SIG-M5 (cell line): Measurements from ENCODE around the gene ATG4B.
A peak's percentile ranks its signal among the peaks of the same experiment; 100 is the strongest.
"Not testable (repeated sequence)": the region's sequence is repeated elsewhere in the genome, so short reads cannot be mapped to it uniquely, and the experiment has no call there.

Experiments used
- DNase-seq: peaks from one replicate; lab custom pipeline; 2025; lab: John Stamatoyannopoulos, UW

ATG4B gene

DNA sequence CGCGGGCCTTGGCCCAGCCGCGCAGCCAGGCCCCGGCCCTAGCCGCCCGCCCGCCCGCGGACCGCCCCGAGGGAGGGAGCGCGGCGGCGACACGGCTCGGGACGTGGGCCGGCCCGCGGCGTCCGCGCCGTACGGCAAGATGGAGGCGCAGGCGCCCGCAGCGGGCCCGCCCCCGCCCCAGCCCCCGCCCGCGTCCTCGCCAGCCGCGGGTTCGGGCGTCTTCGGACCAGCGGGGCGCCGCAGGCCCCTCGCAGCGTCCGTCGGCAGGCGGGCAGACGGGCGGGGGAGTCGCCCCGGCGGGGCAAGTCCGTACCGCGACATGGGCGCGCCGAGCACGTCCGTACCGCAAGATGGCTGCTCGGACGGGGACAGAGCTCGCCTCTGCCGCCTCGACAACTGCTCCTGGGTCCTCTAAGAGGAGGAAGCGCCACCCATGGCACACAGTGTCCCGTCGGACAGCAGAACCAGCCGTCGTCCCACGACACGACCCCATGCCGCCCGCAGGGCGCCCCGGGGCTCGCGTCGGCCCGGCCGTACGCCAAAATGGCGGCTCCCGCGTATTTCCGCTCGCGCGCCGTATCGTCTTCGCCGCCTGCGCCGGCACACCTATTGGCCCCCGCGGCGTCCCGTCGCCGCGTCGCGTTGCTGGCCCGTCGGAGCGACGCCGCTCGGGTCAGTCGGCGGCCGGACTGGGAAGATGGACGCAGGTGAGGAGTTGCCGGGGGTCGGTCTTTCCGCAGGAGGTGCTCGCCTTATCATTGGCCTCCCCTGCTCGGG is at the start of gene ATG4B, which contains the start of gene THAP4:
Gene ATG4B (plus strand): TSS at position 676 of the 777 bp plus-strand sequence. CDS start 22 bp downstream, at position 698.
Gene THAP4 (minus strand): TSS at position 141 of the 777 bp plus-strand sequence. CDS start 141 bp downstream, outside the sequence.
- no peak for DNase-seq

DNA sequence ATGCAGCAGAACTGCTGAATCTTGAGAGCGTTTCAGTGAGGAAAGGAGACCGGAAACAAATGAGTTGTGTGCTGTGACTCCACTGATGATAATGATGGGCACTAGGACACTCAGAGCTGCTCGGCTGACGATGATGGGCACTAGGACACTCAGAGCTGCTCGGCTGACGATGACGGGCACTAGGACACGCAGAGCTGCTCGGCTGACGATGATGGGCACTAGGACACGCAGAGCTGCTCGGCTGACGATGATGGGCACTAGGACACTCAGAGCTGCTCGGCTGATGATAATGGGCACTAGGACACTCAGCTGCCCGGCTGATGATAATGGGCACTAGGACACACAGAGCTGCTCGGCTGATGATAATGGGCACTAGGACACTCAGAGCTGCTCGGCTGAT is 47.6 kb upstream of the ATG4B start:
- DNase-seq, result not testable (repeated sequence)

DNA sequence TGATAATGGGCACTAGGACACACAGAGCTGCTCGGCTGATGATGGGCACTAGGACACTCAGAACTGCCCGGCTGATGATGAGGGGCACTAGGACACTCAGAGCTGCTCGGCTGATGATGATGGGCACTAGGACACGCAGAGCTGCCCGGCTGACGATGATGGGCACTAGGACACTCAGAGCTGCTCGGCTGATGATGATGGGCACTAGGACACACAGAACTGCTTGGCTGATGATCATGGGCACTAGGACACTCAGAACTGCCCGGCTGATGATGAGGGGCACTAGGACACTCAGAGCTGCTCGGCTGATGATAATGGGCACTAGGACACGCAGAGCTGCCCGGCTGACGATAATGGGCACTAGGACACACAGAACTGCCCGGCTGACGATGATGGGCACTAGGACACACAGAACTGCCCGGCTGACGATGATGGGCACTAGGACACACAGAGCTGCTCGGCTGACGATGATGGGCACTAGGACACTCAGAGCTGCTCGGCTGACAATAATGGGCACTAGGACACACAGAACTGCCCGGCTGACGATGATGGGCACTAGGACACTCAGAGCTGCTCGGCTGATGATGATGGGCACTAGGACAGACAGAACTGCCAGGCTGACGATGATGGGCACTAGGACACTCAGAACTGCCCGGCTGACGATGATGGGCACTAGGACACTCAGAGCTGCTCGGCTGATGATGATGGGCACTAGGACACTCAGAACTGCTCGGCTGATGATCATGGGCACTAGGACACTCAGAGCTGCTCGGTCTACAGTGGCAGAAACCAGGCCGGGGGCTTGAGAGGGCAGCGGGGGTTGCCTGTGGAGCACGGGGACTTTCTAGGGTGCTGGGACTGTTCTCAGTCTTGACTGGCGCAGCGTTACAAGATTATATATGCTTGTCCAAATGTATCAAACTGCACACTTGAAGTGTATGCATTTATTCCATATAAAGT is 46.7 kb upstream of the ATG4B start:
- DNase-seq, result not testable (repeated sequence)

DNA sequence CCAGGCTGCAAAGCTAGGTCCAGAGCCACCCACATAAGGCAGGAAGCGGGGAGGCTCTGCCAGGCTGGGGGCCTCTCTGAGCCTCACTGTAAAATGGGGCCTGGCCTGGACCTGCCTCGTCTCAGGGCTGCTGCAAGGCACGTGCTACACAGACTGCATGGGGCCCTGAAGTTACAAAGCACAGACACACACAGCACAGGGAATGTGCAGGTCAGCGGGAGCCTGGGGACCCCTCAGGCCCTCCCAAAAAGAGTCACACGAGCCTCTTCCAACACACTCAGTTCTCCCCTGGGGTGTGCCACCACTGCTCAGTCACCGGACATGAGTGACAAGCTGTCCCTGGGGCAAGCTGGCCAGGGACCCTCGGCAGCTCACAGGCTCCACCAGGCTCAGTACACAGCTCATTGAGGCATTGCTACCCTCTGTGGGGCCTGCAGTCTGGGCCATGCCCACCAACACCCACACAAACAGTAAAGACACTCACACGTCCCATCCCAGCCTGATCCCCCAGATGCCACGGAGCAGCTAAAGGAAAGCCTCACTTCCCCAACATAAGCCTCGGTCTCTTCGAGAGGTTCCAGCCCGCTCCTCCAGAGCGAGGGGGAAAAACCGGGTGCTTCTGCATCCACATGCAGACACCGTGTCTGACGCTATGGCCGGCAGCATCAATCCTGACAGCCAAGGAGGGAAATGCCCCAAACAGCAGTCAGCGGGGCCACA is 45.2 kb upstream of the ATG4B start:
- no peak for DNase-seq

DNA sequence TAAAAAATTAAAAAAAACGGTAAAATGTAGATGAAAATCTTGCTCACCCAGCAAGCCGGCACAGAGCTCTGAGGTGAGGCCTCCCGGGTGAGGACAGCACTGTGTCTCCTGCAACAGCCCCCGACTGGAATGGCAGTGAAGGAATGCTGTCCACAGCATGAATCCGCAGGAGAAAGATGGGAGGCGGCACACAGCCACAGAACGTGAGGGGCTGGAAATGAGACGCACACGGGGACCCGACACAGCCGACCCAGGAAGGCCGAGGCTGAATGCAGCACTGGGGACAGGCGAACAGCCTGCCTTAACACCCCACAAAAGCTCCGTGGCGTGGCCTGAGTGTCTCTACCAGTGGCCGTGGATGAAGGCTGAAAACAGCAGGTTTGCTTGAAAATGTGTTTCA is 44.2 kb upstream of the ATG4B start:
- DNase-seq, result no peak

DNA sequence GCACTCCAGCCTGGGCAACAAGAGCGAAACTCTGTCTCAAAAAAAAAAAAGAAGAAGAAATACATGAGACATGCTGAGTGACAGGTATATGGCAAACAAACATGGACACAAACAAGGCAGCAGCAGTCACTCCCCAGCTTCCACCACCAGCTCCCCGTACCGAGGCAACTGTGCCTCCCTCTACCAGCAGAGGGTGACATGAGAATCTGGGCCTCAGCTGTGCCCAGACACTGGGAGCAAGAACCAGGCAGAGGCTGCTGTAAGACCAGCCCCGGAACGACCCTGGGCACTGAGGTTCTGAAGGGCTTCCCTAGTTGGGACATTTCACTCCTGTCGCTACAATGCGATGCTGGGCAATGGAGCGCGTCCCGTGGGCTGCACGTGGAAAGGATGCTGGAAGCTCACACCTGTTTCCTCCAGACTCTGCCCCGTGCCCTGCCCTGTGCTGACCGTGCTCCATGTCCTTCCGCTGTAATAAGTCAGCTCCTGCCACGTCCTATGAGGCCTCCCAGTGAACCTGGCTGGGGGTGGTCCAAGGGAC is 41.8 kb upstream of the ATG4B start:
- no peak for DNase-seq

DNA sequence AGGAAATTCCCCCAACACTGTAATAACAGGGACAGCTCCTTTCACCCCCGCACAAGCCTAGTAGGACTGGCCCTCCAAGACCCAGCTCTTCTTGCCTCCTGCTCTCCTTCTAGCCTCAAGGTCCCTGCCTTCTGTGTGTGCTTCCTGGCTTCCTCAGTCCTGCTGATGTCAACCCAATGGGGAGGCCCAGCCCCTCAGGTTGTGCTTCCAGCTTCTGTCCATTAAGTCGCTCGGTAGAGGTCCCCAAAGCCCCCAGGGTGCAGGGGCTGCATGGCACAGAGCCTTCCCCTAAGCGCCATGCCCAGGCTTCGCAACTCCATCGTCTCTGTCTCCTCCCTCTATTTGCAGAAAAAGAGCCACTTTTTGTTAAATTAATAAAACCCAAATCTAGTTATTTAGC is 39.9 kb upstream of the ATG4B start:
- no peak for DNase-seq

DNA sequence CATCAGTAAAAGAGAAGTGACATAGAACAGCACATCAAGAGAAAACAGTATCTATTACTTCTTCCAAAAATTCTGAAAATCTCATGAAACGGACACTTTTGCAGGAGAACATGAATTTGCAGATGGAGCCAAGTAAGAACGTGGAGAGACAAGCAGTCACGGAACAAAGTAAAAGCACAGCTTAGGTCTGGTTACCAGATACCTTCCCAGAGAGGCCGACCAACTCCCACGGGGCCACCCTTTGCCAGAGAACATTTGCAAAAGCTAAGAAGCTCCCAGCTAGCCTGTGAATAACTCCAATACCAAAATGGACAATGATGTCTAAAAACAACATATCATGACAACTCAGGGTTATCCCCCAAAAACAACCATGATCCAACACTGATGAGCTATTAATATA is 39.4 kb upstream of the ATG4B start:
- DNase-seq, result no peak

DNA sequence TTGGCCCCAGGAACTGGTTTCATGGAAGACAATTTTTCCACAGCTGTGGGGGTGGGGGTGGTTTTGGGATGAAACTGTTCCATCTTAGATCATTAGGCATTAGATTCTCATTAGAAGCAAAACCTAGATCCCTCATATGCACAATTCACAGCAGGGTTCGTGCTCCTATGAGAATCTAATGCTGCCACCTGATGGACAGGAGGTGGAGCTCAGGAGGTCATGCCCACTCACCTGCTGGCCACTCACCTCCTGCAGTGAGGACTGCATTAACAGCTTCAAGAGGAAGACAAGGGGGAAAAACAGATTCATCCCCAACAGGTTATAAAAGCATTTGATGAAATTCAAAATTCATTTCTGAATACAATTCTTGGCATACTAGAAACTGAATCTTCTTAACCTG is 39.0 kb upstream of the ATG4B start:
- DNase-seq, result no peak

DNA sequence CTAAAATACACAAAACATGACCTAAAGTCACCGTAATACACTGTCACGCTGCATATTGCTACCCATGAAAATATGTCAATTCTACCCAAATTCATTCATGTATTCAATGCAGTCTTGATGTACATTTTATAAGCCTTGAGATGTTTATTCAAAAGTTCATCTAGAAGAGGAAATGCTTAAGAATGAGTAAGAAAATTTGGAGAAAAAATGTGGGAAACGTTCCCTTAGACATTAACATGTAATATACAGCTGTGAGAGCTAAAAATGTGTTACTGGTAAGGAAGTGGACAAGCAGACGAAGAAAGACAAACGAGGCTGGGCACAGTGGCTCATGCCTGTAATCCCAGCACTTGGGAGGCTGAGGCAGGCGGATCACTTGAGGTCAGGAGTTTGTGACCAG is 37.9 kb upstream of the ATG4B start:
- no peak for DNase-seq

DNA sequence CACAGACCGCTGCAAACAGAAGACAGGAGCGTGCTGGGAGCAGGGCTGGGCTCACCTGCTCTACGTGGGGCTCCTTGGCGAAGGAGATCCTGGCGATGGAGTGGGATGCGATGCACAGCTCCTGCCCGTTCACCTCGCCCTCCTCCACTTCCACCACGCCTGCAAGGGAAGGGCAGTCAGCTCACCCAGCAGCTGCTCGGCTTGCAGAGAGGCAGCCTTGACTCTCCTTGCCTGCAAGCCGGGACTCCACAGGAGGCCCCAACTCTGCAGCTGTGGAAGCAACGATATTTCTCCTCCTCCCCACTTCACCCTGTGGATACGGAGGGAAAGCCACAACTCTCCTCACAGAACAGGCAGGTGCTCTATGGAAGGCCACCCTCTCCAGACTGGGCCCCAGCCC is 35.7 kb upstream of the ATG4B start:
- no peak for DNase-seq

DNA sequence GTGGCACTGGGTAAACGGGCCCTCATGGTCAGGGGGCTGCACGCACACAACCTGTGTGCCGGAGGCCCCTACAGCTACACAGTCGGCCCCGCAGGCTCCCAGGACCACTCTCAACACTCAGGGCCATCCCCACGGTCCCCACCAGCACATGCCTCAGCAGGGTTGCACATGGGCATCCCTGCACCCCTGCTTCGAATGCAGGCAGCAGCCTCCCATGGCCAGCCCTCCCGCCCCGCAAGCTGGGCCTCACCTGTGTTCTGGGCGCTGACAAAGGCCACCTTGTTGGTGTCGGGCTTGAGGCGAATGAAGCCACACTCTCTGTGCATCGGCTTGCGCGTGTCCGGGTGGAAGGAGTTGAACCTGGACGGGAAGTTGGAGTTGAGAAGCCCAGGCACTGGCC is 34.8 kb upstream of the ATG4B start:
- no peak for DNase-seq

DNA sequence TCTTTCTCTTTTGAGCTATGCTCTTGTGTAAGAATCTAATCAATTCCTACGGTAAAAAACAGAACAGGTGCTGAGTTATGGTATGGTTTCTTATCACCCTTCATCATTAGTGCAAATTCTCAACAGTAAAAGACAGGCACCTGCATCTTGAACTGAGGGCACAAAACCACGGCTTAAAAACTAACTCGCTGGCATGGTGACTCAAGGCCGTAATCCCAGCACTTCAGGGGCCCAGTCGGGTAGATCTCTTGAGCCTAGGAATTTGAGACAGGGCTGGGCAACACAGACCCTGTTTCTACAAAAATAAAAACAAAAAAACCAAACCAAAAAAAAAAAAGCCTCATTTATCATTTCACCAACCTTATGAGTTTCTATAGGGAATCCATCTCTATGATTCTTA is 33.8 kb upstream of the ATG4B start:
- DNase-seq, result no peak

DNA sequence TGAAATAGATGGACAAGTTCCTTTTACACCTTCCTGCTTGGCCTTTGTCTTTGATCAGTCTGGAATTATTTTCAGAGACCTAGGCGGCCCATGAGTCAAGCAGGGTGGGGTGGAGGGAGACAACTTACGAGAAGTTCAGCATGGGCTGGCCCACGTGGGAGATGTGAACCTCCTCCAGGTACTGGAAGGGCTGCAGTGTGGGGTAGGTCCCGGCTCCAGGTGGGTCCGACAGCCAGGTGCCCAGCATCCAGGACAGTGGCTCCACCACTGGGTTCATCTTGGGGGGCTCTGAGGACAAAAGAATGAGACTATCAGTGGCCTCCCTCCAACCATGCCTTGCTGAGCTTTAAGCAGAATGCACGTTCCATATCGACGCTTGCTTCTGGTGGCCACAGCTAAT is 31.3 kb upstream of the ATG4B start:
- no peak for DNase-seq

DNA sequence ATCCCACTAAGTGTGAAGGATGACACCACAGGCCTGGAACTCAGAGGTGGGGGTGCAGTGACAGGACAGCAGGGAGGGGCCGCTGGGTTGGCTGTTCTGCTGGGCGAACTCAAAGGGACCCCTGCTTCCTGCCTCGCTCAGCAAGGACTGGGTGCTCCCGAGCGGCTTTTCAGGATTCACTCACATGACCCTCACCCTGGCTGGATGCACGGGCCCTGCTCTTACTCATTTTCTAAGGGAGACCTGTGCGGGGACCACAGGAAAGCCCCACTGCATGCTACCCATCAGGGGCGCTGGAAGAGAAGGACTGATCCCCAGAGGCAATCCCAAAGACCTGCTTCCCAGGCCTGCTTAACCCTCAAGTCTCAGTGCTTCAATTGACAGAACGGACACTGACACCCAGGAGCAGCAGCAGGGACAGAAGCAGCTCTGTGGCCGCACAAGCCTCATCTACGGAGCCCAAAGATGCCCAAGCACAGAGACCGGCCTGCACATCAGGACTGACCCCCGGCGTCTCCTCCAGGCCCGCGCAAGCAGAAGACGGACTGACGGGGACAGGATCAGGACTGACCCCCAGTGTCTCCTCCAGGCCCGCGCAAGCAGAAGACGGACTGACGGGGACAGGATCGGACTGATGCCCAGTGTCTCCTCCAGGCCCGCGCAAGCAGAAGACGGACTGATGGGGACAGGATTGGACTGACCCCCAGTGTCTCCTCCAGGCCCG is 30.2 kb upstream of the ATG4B start:
- DNase-seq, result no peak

DNA sequence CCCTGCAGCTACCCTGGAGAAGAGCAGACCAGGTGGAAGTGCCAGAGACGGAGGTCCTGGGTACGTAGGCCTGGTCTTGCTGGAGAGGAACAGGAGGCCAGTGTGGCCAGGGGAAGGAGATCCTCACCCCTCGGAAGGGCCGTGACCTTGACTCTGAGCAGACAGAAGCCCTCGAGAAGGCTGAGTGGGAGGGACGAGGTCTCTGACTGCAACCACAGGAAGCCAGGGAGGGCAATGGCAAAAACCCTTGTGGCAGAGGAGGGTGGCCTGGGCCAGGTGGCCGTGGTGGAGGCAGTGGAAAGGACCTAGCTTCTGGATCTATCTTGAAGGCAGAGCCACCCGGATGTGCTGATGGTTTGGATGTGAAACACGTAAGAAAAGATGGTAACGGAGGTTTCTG is 28.6 kb upstream of the ATG4B start:
- DNase-seq, result no peak

DNA sequence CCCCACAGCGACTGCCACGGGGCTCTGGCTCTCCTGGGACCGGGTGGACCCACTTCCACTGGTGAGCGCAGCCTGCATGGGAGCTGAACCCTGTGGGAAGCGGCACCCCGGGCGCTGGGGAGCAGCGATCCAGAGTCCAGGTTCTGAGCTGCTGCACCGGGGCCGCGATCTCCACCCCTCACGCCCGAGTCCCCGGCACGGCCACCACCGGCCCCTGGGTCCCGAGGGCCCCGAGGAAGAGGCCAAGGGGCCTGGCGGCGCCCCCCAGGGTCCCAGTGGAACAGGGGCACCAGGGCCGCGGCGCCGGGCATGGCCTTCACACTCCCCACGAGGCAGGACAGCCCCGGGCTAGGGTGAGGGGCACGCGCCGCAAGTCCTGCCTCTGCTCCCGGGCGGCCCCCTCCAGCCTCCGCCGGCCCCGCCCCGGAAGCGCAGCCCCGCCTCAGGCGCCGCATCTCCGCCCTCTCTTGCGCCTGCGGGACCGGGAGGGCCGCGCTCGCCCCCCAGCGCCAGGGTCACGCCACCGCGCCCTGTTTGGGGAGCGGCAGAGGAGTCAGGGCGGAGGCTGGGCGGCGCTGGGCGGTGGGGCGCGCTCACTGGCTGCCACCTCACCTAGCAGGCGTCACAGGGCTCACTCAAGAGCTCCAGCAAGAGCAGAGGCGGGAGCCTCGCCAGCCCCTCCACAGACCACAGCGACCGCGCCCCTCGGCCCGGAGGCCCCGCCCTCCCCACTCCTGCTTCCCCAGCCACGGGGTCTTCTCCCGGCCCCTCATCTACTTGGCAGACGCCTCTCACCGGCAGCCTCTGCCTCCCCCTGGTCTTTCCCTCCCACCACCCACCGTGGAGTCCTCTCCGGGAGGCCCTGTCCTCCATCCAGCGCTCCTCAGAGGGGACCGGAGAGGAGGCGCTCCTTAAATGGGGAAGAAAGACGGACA is 27.4 kb upstream of the ATG4B start:
- DNase-seq, result peak; percentile 49

DNA sequence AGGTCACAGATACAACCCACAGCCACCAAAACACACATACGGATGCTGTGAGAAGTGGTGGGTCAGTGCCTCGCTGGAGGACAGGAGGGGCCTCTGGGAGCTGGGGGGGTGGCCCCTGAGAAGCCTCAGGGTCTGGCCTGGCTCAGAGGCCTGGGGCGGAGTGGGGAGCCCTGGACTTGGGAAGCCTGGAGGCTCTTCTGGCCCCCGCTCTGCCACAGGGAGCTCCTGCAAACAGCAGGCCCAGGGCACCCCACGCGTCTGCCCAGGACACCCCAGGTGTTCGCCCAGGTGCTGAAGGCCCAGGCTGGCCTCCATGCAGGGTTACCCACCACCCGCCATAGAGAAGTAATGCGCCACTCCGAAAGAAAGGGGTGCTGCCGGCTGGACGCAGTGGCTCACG is 26.4 kb upstream of the ATG4B start:
- no peak for DNase-seq

DNA sequence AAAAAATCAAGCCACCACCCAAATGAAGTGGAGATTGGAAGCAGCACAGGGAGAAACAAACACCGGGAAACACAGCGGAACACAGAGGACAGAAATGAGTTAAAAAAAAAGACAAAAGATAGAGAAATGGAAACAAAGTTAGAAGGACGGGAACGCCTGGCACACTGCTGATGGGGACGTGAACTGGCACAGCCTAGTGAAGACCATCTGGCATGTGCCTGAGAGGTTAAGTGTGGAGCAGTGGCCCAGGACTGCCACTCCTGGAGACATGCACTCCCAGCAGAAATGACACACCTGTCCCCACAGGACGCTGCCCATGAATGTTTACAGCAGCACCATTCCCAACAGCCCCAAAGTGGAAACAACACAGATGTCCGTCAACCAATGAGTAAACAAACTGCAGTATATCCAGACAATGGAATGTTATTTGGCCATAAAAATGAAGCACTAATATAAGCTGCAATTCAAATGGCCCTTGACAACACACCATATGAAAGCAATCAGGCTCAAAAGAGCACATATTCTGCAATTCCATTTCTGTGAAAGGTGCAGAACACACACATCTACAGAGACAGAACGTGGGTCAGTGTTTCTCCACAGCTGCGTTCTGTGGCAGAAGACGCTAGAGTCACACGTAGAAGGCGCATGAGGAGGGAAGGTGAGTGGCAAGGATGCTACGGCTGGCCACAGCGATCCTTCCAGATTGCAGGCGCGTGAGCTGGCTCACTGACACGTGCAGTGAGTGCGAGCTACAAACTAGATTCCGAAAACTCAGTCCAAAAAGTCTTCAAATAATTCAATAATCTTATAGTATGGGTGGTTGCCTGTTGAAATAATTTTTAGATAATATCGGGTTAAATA is 25.1 kb upstream of the ATG4B start:
- DNase-seq, result no peak
